Left lung (tissue), 10 donors: ENCODE data around the gene PBX2. TPM values are rescaled to one million over a fixed set of nuclear protein-coding genes. Genes with fewer than 3 reads are reported as not detected.

Source experiments
- ATAC-seq: fragments of 200-7000 bp; cut with Tn5 transposase; one replicate; pipeline ENCODE4 v1.9.1; 2020; ENCODE audit warnings: moderate library complexity
- DNase-seq, 4 donors: peaks; one replicate each; pipeline ENCODE4 v3.0.0-alpha.2; 2013 to 2020
- H3K27ac ChIP-seq, 2 donors: fragments of 200-600 bp; sonication (generic) in 1 of 2; one replicate each; pipeline versions ENCODE4 v1.5.0 to v1.8.0; 2020 to 2021
- H3K27me3 ChIP-seq, 2 donors: fragments of 200-600 bp; sonication (generic) in 1 of 2; one replicate each; pipeline versions ENCODE4 v1.5.0 to v1.8.0; 2020 to 2021
- H3K36me3 ChIP-seq, 2 donors: fragments of 200-600 bp; sonication (generic) in 1 of 2; one replicate each; pipeline versions ENCODE4 v1.5.0 to v1.8.0; 2020 to 2021
- H3K4me1 ChIP-seq, 2 donors: fragments of 200-600 bp; one replicate each; pipeline ENCODE4 v1.8.0; 2021
- H3K4me3 ChIP-seq, 2 donors: fragments of 200-600 bp; sonication (generic) in 1 of 2; one replicate each; pipeline versions ENCODE4 v1.5.0 to v1.8.0; 2020 to 2021; ENCODE audit warnings: mild to moderate bottlenecking in 1 of 2
- H3K9me3 ChIP-seq, 2 donors: fragments of 200-600 bp; sonication (generic) in 1 of 2; one replicate each; pipeline versions ENCODE4 v1.5.0 to v1.8.0; 2020 to 2021
- CTCF ChIP-seq, 2 donors: fragments of 200-600 bp; sonication (generic) in 1 of 2; IDR thresholded peaks; one replicate each; pipeline versions ENCODE4 v1.5.0 to v1.8.0; 2021; ENCODE audit warnings: antibody characterized with exemption in 2 of 2
- intact Hi-C, 2 donors: fragments of 100-400 bp; cut with DNase I; formaldehyde crosslinking; loops; one replicate each; pipeline versions ENCODE4 v1.11.2 to v1.14.2; 2022
- polyA plus RNA-seq, 6 donors: library from polyadenylated mRNA; unstranded; fragments of 120-200 nt; gene quantifications; one replicate each; pipeline ENCODE4 v1.2.1, GENCODE V29; 2013; ENCODE audit not compliant: insufficient read length in 6 of 6
- total RNA-seq, 2 donors: library from RNA; stranded (reverse); fragmentation: NEBNext Ultra II Directional; extraction: Animal tissue kit (Norgen Biotek cat#: 25700); gene quantifications; one replicate each; pipeline ENCODE4 v1.2.1, GENCODE V29; 2021
- donor health status: DM: no; HTN: yes; CAD: no.
- donor health status: DM: no; HTN: no; CAD: no.

PBX2 gene
- total and polyA plus RNA-seq, 8 donors = 91.0 to 174 (median 163) TPM

GRCh38 chr6:32183030-32183429 lies 7.0 kb downstream of the PBX2 start:
- TF ChIP-seq CTCF (IDR thresholded peaks at IDR 0.05) = no peak
- no peaks in the 10 kb centered on the region for H3K27me3 ChIP-seq
- peaks cover 0 to 57% of the 10 kb centered on the region in 2 donors for H3K36me3 ChIP-seq
- H3K9me3 ChIP-seq = no peaks in the 10 kb centered on the region
- ATAC-seq (no peak), DNase-seq (no peak)
- H3K27ac ChIP-seq = peak overlapping the region; percentile 57 to 68
- intact Hi-C loops = no loop called here
- no peak overlapping the region for H3K4me3 ChIP-seq
- peaks cover 22 to 88% of the 10 kb centered on the region in 2 donors for H3K4me1 ChIP-seq

GRCh38 chr6:32182555-32182981 lies 7.4 kb downstream of the PBX2 start:
- peaks cover 0 to 52% of the 10 kb centered on the region in 2 donors for H3K36me3 ChIP-seq

GRCh38 chr6:32181915-32182529 lies 8.0 kb downstream of the PBX2 start:
- Histone ChIP-seq H3K27me3 (no peaks in the 10 kb centered on the region), H3K4me3 (no peak overlapping the region), H3K4me1 (peaks cover 23 to 81% of the 10 kb centered on the region in 2 donors), H3K9me3 (no peaks in the 10 kb centered on the region), H3K27ac (peak overlapping the region in 1 of 2 donors; percentile 57), H3K36me3 (peaks cover 0 to 47% of the 10 kb centered on the region in 2 donors)
- no peak for ATAC-seq
- DNase-seq = no peak
- intact Hi-C loops = no loop called here
- TF ChIP-seq CTCF (IDR thresholded peaks at IDR 0.05) = no peak

More at GRCh38 chr6:32182555-32182981, 7.4 kb downstream of the PBX2 start:
- intact Hi-C loops = no loop called here
- ATAC-seq = no peak
- Histone ChIP-seq H3K4me1 (peaks cover 22 to 83% of the 10 kb centered on the region in 2 donors), H3K4me3 (no peak overlapping the region), H3K27ac (peak overlapping the region; percentile 57 to 68), H3K27me3 (no peaks in the 10 kb centered on the region), H3K9me3 (no peaks in the 10 kb centered on the region)
- DNase-seq = no peak
- no peak for TF ChIP-seq CTCF (IDR thresholded peaks at IDR 0.05)

- no peak overlapping the region for H3K4me3 ChIP-seq
- intact Hi-C loops = no loop called here
- peak overlapping the region in 1 of 2 donors; percentile 57 for H3K27ac ChIP-seq
Measured at GRCh38 chr6:32181148-32181702, 8.8 kb downstream of the PBX2 start.

More at GRCh38 chr6:32181148-32181702, 8.8 kb downstream of the PBX2 start:
- Histone ChIP-seq H3K9me3 (no peaks in the 10 kb centered on the region), H3K27me3 (no peaks in the 10 kb centered on the region), H3K36me3 (peaks cover 0 to 39% of the 10 kb centered on the region in 2 donors), H3K4me1 (peaks cover 31 to 81% of the 10 kb centered on the region in 2 donors)
- DNase-seq = no peak
- no peak for ATAC-seq
- TF ChIP-seq CTCF (IDR thresholded peaks at IDR 0.05) = no peak
